ENCODE measurements around the gene SPACA4. TPM values are rescaled to one million over a fixed set of nuclear protein-coding genes. Genes with fewer than 3 reads are reported as not detected.
"Not testable (repeated sequence)": the region's sequence is repeated elsewhere in the genome, so short reads cannot be mapped to it uniquely, and the experiment has no call there.

SPACA4 gene
- polyA plus RNA-seq, 2 of the 4 experiments (the other 2 are of a cell fraction), result 0.08 to 0.12 TPM

- no peak overlapping the region for H3K4me2 ChIP-seq
- ChIA-PET CTCF (interaction anchor here (0.5 to 1.6 kb wide), 5 partner anchors 15 to 194 kb away, joined by 3 to 6 read pairs (median 4); partner anchors contain the start of gene CA11), POLR2A (interaction anchor here (2.7 kb wide), 1 partner anchor 11 kb away, joined by 19 read pairs; the partner anchor contains the start of genes RPL18 and SPHK2)
- TF ChIP-seq ZNF302 (CRISPR knock-in tag; IDR thresholded peaks at IDR 0.05) (no peak), POLR2A (IDR thresholded peaks at IDR 0.05; ENCODE audit: low read length) (0 out of 2 replicates have a peak, but pooled peaks have one; percentile 11), CTCF (IDR thresholded peaks at IDR 0.05) (no peak)
- H3K4me3 ChIP-seq, result no peak overlapping the region
- no peak for ATAC-seq
- H3K4me1 ChIP-seq, result peaks cover 44% of the 10 kb centered on the region
- no peak for FAIRE-seq
- H3K9me3 ChIP-seq, result no peaks in the 10 kb centered on the region
- H3K27ac ChIP-seq, result no peak overlapping the region
- no peak for DNase-seq (ENCODE audit: low read depth in 1 of 2, low spot score in 1 of 2)
- whole genome bisulfite sequencing (ENCODE audit: missing lambda C conversion rate), result 92% methylated on average over 47 of the region's 47 CpGs
These were observed 23.9 kb downstream of the SPACA4 start for GRCh38 chr19:48630296-48631063.

GRCh38 chr19:48631225-48631624 lies 24.7 kb downstream of the SPACA4 start:
- TF ChIP-seq KDM1A (IDR thresholded peaks at IDR 0.05; ENCODE audit: low read depth) (peak; percentile 84; the same call in 1 of the 2 replicates), RFX5 (IDR thresholded peaks at IDR 0.05) (peak; percentile 42; the same call in 1 of the 2 replicates), HDAC2 (IDR thresholded peaks at IDR 0.05) (no peak)
- Histone ChIP-seq H3K4me2 (no peak overlapping the region), H3K9me3 (no peaks in the 10 kb centered on the region), H3K27ac (no peak overlapping the region), H3K4me1 (peaks cover 49% of the 10 kb centered on the region), H3K4me3 (no peak overlapping the region)
- ATAC-seq (no peak), DNase-seq (ENCODE audit: low read depth in 1 of 2, low spot score in 1 of 2) (no peak), FAIRE-seq (no peak)
- ChIA-PET CTCF (interaction anchor here (0.6 to 1.6 kb wide), 5 partner anchors 15 to 696 kb away, joined by 3 to 6 read pairs (median 4); partner anchors contain the start of gene CA11), POLR2A (interaction anchor here (2.7 kb wide), 1 partner anchor 12 kb away, joined by 19 read pairs; the partner anchor contains the start of genes RPL18 and SPHK2)
- 88% methylated on average over 3 of the region's 3 CpGs for WGBS (ENCODE audit: missing lambda C conversion rate)

- not testable (repeated sequence) for ATAC-seq
- CTCF ChIA-PET, result interaction anchor here (0.6 to 2.0 kb wide), 5 partner anchors 8 to 283 kb away, joined by 3 to 5 read pairs (median 3); no protein-coding TSS in a partner anchor
These were observed 25.7 kb downstream of the SPACA4 start for GRCh38 chr19:48632286-48632685.

GRCh38 chr19:48632692-48633147 lies 26.2 kb downstream of the SPACA4 start:
- CTCF ChIA-PET, result interaction anchor here (0.7 to 2.0 kb wide), 5 partner anchors 9 to 49 kb away, joined by 3 to 6 read pairs (median 3); no protein-coding TSS in a partner anchor
- POLR2A ChIA-PET, result no interaction called here
- Histone ChIP-seq H3K27ac (peak overlapping the region in 1 of 2 experiments; percentile 92; a peak in 4 of 6 replicates), H3K9me3 (no peaks in the 10 kb centered on the region), H3K4me2 (peak overlapping the region; percentile 100; the same call in 1 of the 3 replicates), H3K4me1 (peaks cover 48% of the 10 kb centered on the region), H3K4me3 (no peak overlapping the region)
- peak; percentile 73 for TF ChIP-seq MAFK (IDR thresholded peaks at IDR 0.05; ENCODE audit: partially characterized antibody)
- no peak for TF ChIP-seq GATA3 (IDR thresholded peaks at IDR 0.05; ENCODE audit: borderline replicate concordance)
- FAIRE-seq, result no peak
- no peak for ATAC-seq
- DNase-seq (ENCODE audit: low read depth in 1 of 2, low spot score in 1 of 2), result no peak

More at GRCh38 chr19:48632286-48632685, 25.7 kb downstream of the SPACA4 start:
- POLR2A ChIA-PET, result interaction anchor here (2.7 kb wide), 1 partner anchor 13 kb away, joined by 19 read pairs; the partner anchor contains the start of genes RPL18 and SPHK2
- peak overlapping the region in 1 of 2 experiments; percentile 92; a peak in 3 of 6 replicates for H3K27ac ChIP-seq
- WGBS (ENCODE audit: missing lambda C conversion rate), result 95% methylated on average over 11 of the region's 11 CpGs
- H3K4me3 ChIP-seq; FAIRE-seq; H3K9me3 ChIP-seq; H3K4me2 ChIP-seq; DNase-seq (ENCODE audit: low read depth in 1 of 2, low spot score in 1 of 2): not testable (repeated sequence)
- peaks cover 52% of the 10 kb centered on the region for H3K4me1 ChIP-seq

GRCh38 chr19:48633148-48634035 lies 26.9 kb downstream of the SPACA4 start:
- DNase-seq (ENCODE audit: low read depth in 1 of 2, low spot score in 1 of 2) (no peak), ATAC-seq (no peak), FAIRE-seq (no peak)
- WGBS (ENCODE audit: missing lambda C conversion rate), result 79% methylated on average over 22 of the region's 22 CpGs
- CTCF ChIA-PET, result interaction anchor here (0.5 to 2.0 kb wide), 10 partner anchors 9 to 515 kb away, joined by 3 to 6 read pairs (median 3); partner anchors contain the start of genes CA11 and FAM83E
- H3K4me3 ChIP-seq, result no peak overlapping the region
- TF ChIP-seq BCL3 (IDR thresholded peaks at IDR 0.05) (no peak), JUNB (IDR thresholded peaks at IDR 0.05) (0 out of 2 replicates have a peak, but pooled peaks have one; percentile 10)
- no peaks in the 10 kb centered on the region for H3K9me3 ChIP-seq
- H3K4me2 ChIP-seq, result peak overlapping the region; percentile 100
- POLR2A ChIA-PET, result interaction anchor here (0.5 to 1.5 kb wide), 5 partner anchors 9 to 77 kb away, joined by 3 to 18 read pairs (median 8); partner anchors contain the start of genes CA11, RPL18 and SPHK2
- H3K4me1 ChIP-seq, result peaks cover 50% of the 10 kb centered on the region
- peak overlapping the region; percentile 86 to 92 for H3K27ac ChIP-seq

All from A549 (cell line).